Effector CD8-positive, alpha-beta T cell (primary cell): ENCODE data around the gene LRRC25.
A peak's percentile ranks its signal among the peaks of the same experiment; 100 is the strongest.
"Not testable (repeated sequence)": the region's sequence is repeated elsewhere in the genome, so short reads cannot be mapped to it uniquely, and the experiment has no call there.

Experiments used
- DNase-seq: peaks from one replicate; lab custom pipeline; 2025; lab: John Stamatoyannopoulos, UW

LRRC25 gene

DNA sequence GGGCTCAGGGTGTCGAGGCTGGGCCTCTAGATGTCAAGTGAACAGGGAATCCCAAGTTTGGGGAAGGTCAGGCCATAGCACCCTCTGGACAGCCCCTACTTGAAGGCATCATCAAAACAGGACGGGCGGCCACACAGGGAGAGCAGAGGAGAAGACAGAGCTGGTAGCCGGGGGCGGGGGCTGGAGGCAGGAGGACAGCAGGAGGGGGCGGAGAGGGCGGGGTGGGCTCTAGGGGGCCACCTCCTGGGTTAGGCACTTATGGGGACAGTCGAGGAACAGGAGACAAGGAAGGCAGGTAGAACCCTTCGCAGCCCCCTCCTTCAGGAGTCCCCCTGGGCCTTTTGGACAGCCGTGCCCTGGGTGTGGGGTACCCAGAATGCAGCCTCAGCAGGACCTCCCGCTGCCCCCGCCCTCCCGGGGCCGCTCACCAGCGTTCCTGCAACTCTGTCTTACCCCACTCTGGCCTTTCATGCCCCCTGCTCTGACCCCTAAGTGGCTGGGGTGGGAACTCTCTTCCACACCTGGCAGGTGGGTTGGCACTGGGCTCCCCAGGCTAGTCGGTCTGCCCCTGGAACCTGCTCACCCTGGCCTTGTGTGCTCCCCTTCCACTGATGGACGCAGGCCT lies 27.6 kb upstream of the LRRC25 start:
- DNase-seq = no peak

DNA sequence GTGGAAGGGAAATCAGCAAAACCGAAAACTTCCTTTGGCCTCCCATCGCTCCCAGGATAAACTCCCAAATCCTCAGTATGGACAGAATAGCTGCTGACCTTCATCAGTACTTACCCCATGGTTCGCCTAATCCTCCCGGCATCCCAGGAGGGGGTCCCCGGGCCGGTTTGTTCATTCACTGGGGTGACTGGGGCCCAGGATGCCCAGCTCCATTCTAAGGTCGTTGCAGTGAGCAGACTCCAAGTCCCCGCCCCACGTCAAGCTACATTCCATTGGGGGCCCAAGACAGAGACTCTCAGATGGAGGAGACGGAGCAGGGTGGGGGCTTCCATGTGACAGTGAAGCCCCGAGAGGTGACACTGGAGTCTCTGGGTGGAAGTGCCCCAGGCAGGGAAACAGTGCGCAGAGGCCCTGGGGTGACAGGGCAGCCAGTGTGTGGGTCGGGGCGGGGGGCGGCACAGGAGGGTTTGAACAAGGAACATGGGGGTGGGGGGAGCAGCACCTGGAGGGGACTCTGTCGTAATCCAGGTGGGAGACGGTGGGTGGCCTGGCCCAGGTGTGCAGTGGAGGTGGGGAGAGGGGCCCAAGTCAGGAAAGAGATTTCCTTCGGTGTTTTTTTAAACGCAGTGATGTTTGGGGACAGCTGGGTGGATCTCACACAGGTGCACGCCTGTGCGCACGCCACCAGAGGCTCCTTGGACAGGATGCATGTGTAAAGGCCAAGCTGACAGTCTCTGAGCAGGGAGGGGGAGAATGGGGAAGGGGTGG lies 26.9 kb upstream of the LRRC25 start:
- no peak for DNase-seq

DNA sequence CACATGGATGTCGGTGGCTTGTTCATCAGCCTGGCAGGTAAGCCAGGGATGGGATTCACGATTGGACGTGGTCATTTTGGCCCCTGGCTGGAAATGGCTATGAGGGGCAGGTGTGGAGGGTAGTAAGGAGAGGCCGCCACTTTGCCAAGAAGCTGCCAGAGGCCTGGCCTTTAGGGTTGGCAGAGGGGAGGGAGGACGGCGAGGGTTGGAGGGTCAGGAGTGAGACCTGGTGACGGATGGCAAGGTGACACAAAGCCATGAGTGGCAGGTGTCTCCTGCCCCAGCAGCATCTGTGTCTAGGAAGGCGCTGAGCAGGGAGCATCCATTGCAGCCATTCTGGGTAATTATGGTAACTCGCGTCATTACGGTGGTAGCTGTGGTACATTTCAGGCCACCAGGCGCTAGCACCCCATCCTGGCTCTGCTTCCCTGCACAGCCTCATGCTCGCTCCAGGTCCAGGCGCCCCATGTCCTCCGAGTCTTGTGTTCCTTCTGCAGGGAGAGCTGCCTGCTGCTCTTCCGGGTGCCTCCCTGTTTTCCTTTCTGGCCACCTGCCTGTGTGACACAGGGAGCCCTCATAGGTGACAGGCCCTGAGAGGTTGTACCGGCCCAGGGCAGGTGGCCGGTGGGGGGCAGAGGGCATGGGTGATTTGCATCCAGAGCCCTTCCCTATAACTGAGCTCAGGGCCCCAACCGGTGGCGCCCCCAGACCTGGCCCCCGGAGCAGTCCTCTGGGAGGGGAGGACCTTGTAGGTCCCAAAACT lies 26.0 kb upstream of the LRRC25 start:
- DNase-seq = no peak

DNA sequence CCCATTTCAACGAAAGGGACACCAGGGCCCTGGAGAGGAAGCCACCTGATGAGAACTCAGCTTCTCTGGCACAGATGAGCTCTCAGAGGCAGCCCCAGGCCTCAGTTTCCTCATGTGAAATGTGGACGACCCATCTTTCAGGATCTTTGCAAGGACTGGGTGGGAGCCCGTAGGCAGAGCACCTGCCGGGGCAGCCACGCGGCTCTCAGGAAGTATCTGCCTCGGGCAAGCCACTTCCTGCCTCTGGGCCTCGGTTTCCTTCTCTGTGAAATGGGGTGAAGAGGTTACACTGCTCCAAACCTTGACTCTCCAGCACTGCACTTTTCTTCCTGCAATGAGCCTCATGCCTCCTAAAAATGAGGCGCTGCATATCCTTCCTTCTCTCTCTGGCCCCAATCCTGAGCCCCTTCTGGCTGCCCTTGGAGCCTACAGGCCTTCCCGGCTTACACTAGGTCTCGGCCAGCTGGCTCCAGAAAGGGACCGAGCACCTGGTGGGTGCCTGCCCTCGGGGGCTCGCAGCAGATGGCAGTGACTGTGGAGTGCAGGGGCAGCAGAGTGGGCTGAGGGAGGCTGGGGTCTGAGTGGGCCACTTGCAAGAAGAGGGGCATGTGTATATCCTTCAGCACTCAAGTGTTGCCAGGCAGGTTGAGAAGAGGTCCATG lies 25.2 kb upstream of the LRRC25 start:
- no peak for DNase-seq

DNA sequence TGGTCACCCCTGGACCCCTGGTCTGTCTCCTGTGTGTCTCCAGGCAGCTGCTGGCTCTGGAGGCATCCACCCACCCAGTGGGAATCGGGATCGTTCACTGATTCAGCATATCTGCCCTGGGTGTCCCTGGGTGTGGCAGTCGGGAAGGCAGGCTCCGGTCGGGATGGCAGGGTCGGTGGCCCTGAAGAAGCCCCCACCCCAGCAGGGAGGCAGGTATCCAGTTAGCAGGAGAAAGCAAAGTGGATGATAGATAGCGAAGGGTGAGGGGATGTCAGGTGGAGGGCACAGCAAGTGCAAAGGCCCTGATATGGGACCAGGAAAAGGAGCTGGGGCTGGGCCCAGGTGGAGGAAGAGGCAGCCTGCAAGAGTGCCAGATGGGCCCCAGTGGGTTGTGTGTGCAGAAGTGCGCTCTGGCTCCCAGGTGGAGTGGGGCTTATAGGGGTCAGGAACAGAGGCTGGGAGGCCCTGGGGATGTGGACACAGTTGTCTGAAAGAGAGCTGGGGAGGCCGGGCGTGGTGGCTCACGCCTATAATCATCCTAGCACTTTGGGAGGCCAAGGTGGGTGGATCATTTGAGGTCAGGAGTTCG lies 24.0 kb upstream of the LRRC25 start:
- DNase-seq = no peak

DNA sequence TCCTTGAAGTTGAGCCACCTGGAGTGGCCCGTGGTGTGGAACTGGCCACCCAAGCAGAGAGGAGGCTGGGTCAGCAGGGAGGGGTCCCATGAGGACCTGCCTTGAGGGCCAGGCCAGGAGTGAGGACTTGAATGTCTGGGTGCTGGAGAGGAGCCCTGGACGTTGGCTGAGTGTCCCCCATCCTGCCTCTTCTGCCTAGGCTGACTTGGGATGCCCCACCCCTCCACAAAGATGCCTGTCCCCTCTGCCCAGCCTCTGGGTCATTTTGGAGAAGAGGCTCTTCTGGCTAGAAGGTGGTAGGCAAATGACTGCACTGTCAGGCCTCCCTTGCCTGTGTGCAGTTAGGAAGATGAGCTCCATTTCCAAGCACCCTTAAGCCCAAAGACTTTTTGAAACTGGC lies 23.5 kb upstream of the LRRC25 start:
- DNase-seq = no peak

DNA sequence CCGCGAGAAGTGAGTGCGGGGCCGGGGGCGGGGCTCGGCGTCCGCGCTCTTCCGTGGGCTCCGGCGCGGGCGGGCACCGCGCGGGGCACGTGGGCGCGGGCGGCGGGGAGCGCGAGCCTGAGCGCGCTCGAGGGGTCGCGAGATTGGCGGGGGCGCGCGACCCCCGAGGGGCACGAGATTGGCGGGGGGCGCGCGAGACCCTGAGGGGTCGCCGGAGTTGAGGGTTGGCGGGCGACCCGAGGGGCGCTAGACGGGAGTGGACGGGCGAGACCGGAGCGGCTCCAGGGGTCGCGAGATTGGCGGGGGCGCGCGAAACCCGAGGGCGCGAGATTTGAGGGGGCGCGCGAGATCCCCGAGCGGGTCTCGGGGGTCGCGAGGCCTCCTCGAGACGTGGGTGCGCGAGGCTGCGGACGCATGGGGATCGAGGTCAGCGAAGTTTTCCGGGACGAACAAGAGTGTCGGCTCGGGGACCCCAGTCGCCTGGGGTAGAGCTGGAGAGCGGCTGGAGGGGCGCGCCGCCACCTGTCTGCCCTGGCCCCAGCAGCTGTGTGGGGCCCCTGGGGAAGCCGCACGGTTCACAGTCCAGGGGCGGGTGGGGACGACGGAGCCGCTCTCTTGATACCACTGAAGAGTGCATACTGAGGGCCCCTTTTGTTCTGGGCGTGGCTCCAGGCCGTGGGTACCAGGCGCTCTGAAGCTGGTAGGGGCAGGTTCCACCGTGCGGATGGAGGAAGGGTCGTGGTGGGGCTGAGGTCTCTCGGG lies 22.5 kb upstream of the LRRC25 start:
- no peak for DNase-seq

DNA sequence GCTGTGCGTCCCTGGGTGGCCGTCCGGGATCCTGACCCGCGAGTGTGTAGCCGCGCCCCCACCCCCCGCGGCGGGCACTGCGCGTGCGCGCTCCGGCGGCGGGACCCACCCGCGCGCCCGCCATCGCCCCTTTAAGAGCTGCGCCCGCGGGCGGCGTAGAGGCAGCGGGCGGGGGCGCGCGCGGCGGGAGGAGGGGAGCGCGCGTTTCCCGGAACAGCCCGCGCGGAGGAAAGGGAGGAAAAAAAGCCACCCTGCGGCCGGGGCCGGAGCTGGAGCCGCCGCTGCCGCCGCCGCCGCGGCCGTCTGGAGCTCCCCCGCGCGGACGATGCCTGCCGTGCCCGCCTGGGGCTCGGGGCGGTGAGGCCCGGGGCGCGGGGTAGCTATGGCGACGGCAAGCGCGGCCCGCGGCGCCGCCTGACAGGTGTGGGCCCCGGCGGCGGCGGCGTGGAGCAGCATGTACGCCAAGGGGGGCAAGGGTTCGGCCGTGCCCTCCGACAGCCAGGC lies 21.8 kb upstream of the LRRC25 start, which contains the start of gene SSBP4:
Gene SSBP4, plus strand, starts transcription at position 204 of the 504 bp plus-strand sequence. Its CDS starts 251 bp downstream, at position 455.
- peak; percentile 51 for DNase-seq

DNA sequence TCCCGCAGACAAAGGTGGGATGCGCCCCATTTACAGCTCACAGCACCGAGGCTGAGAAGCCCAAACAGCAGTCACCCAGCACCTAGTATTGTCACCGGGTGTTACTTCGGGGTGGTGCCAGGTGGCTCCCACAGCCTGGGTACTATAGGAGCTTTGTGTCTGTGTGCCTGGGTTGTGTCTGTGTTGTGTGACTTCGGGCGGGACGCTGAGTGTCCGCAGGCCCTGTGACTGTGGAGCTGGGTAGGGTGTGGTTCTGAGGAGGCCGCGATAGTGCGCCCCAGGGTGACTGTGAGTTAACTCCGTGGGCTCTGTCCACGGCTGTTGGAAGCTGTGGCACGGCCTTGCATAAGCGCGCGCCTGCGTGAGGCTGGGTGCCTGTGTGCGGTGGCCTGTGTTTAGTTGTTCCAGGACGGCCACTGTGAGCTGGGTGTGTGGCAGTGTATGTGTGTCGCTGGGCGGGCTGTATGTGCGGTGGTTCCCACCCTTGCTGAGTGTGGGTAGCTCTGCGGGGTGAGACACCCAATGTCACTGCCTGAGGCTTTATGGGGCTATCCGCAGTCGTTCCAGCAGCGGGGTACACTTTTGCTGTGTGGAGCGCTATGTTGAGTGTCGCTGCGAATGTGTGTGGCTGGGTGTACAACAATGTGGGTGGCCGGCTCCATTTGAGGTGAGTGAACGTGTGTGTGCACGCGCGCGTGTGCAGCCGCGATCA lies 21.2 kb upstream of the LRRC25 start:
- peak; percentile 43 for DNase-seq

DNA sequence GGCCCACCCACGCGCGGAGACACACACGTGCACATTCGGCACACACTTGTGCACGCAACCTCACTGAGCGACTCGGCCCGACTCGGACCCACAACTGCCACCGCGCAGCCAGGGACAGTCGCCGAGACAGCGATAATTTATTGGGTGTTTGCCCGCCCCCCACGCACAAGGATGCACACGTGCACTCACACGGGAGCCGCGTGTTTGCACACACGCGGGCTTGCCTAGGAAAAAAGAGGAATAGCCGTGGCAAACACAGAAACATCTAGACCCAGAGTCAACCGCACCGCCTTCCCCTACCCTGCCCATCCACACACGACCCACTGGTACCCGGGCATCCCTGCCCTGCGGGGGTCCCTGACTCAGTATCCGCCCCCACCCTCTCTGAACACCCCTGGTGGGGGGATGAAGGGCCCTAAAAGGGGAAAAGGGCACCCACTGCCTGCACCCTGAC lies 20.6 kb upstream of the LRRC25 start:
- DNase-seq = no peak

DNA sequence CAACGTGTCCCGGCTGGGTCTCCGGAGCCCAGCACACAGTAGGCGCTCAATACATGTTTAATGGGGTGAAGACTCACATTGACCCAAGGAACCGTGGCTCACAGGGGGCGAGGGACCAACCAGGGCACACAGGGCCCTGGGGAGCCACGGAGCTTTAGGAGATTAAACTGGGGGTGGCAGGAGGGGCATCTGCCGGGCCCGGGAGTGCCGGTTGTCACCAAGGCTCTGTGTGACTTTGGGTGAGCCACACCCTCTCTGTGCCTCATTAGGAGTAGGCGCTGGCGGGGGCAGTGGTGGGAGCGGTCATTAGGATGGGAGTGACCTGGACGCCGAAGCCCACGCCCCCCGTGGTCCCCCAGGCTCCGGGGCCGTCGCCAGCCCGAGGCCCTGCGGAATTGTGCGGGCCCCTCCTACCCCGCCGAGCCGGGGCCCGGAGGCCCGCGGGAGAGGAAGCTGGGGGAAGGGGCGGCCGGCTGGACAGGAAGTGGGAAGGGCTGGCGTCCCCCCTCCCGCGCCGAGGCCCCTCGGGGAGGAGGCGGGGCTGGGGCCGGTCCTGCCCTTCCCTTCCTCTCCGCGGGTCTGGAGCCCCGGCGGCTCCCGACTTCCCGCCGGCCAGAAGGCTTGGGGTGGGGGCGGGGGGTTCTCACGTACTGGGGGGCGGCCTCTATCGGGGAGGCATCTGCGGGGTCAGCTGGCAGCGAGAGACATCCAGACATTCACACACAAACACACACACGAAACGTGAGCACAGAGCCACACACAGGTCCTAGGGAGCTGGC lies 20.0 kb upstream of the LRRC25 start:
- no peak for DNase-seq

DNA sequence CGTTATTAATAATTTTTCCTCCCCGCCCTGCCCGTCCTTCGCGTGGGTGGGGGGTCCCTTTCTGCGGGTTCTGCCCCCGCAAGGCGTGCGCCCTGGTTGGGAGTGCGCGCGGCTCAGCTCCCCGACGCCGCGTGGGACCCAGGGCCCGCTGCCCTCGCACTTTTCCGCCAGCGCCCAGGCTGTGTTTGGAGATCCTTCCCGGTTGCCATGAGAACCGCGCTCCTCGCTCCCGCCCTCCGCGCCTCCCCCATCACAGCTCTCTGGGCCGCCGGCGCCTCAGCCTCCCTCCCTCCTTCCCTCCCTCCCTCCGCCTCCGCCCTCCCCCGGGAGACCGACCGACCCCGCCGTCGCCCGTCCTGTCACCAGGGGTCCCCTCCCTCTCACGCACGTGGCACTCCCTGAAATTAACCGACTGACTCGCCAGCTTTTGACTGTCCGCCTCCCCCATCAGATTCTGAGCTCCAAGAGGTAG lies 19.4 kb upstream of the LRRC25 start:
- DNase-seq = peak; percentile 26

DNA sequence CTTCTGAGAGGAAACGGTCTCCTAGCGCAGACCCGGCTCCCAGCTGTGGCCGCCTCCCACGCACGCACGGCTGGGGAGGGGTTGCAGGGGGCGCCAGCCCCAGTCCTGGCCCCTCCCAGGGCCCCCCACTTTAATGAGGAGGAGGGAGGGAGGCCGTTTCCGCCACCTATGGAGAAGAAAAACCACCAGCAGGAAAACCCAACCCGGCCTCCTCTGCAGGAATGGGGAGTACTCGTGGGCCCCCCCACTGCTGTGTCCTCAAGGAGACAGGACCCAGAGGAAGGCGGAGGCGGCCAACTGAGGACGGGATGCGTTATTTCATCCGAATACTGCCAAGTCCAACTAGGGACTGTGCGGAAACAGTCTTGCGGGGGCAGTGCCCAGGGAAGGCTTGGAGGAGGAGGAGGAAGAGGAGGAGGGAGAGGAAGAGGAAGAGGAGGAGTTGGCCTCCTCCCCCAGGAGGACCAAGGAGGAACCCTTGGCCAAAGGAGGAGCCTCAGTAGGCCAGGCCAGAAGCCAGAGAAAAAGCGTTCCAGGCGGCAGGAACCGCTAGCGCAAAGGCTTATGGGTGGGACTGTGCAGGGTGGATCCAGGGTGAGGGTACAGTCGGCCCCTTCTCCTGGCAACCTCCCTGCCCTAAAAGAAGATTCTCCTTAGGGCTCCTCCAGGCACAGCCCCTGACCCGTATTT lies 17.9 kb upstream of the LRRC25 start:
- DNase-seq = no peak

DNA sequence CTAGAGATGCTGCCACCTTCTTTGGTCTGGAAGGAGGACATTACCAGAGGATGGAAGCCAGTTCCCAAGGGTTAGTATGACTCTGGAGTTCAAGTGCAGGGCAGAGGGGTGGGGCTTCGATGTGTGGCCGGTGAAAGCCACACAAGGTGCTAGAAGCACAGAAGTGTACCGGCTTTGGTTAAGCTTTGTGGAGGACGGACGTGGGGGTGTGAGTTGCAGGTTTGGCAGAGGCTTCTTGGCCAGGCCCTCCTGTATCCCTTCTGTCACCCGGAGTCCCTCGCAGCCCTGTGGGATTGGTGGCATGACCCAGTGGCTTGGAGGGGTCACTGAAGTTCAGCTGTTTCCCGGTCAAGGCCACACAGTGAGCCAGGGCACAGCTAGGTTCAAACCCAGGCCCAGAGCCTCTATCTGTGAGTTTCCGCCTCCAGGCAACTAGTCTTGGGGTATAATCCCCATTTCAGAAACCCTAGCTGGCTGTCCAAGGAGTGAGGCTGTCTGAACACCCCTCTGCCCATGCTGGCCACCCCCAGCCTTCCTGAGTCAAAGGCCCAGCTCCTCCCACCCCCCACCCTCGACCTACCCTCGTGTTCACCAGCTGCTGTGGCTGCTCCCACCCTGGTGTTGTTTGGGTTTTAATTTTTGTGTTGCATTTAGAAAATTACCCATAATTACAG lies 17.2 kb upstream of the LRRC25 start:
- DNase-seq = no peak

DNA sequence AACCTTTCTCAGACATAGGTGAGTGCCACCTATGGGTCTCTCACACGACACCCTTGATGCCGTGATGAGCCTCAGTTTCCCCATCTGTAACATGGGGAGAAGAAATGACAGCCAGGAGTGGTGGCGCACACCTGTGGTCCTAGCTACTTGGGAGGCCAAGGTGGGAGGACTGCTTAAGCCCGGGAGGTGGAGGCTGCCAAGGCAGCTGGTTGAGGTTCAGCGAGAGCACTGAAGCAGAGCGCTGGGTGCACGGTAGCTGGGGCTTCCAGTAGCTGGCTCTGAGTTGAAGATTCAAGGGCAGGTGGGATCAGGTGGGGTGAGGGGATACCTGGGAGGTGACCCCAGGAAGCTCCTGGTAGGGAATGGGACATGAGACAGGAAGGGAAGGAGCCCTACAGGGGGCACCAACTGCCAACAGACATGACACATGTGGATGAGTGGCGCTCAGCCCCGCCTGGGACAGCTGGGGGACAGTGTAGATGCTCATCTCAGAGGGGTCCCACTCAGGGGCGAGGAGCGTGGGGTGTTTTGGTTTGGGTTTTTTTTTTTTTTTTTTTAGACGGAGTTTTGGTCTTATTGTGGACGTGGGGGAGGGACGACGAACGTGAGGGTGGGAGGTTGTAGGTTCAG lies 15.3 kb upstream of the LRRC25 start:
- no peak for DNase-seq

DNA sequence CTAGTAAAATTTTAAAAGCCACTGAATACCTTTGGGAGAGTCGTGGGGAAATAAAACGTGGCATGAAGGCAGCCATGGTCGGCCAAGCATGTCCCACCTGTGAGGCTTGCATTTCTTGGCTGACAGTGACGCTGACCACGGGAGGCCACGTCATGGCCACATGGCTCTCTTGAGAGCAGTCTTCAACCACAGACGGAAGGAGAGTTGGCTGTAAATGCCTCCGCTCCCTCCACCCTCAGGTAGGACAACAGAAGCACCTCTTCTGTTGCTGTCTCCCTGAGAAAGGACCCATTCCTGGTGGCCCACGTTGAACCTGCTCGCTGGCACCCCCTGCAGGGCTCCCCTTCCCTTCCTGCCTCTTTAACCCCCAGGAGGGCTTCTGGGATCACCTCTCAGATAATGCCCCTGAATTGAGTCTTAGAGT lies 10.6 kb upstream of the LRRC25 start:
- no peak for DNase-seq

DNA sequence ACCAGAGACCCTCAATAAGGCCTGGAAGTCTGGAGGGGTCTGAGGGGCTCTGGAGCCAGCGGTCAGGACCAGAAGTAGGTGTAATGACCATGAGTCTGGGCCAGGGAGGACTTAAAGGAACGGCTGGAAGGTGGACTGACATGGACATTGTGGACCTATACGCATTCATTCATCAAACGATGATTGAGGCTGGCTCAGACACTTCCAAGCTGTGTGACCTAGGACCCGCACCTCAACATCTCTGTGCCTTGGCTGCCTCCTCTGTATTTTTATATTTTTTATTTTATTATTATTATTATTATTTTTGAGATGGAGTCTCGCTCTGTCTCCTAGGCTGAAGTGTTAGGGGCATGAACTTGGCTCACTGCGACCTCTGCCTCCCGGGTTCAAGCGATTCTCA lies 9.3 kb upstream of the LRRC25 start:
- DNase-seq = no peak

DNA sequence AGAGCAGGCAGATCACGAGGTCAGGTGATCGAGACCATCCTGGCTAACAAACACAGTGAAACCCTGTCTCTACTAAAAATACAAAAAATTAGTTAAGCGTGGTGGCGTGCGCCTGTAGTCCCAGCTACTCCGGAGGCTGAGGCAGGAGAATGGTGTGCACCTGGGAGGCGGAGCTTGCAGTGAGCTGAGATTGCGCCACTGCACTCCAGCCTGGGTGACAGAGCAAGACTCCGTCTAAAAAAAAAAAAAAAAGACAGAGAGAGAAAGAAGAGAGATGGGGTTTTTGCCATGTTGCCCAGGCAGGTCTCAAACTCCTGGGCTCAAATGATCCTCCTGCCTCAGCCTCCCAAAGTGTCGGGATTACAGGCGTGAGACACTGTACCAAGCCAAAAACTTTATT lies 8.3 kb upstream of the LRRC25 start:
- not testable (repeated sequence) for DNase-seq
